HEK293 (cell line): ENCODE results near the gene GSTT4.

Experiments
- YY1 ChIP-seq: fragments of 450-650 bp; formaldehyde crosslinking; IDR thresholded peaks from 2 replicates; pipeline ENCODE4 v1.5.1; 2018; ENCODE audit warnings: missing biosample characterization, missing genetic modification characterization
- ZBTB7A ChIP-seq: fragments of 450-650 bp; formaldehyde crosslinking; IDR thresholded peaks from 2 replicates; pipeline ENCODE4 v1.5.1; 2016; ENCODE audit warnings: low read depth, missing biosample characterization, missing genetic modification characterization
- TF ChIP-seq, protein P1 (sequence below): fragments of 450-650 bp; formaldehyde crosslinking; IDR thresholded peaks from 2 replicates; pipeline ENCODE4 v1.5.1; 2016; ENCODE audit warnings: missing biosample characterization, missing genetic modification characterization
- TF ChIP-seq, protein P2 (sequence below): fragments of 450-650 bp; formaldehyde crosslinking; IDR thresholded peaks from 2 replicates; pipeline ENCODE4 v1.5.1; 2016; ENCODE audit warnings: missing biosample characterization, missing genetic modification characterization

DNA sequence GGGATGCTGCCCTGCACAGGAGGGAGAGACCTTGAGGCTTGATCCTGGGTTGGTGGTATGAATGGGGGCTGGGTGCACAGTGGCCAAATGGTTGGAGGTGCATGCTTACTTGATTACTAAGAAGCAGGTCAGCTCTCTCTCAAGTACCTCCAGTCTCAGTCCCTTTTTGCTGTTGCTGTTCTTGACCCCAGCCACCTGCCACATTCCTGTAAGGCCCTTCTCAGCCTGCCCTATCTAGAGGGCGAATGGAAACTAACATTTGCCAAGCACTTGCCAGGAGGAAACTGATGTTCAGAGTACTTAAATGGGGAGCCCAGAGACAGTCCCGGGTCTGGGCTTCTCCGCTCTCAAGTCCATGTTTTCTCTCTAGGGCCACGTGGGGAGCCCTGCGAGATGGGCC lies 45.8 kb upstream of the GSTT4 start:
- TF ChIP-seq YY1 (no peak), ZBTB7A (tag by site-specific recombination) (no peak)
- TF ChIP-seq, protein P1, sequence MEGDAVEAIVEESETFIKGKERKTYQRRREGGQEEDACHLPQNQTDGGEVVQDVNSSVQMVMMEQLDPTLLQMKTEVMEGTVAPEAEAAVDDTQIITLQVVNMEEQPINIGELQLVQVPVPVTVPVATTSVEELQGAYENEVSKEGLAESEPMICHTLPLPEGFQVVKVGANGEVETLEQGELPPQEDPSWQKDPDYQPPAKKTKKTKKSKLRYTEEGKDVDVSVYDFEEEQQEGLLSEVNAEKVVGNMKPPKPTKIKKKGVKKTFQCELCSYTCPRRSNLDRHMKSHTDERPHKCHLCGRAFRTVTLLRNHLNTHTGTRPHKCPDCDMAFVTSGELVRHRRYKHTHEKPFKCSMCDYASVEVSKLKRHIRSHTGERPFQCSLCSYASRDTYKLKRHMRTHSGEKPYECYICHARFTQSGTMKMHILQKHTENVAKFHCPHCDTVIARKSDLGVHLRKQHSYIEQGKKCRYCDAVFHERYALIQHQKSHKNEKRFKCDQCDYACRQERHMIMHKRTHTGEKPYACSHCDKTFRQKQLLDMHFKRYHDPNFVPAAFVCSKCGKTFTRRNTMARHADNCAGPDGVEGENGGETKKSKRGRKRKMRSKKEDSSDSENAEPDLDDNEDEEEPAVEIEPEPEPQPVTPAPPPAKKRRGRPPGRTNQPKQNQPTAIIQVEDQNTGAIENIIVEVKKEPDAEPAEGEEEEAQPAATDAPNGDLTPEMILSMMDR: no peak
- TF ChIP-seq, protein P2, sequence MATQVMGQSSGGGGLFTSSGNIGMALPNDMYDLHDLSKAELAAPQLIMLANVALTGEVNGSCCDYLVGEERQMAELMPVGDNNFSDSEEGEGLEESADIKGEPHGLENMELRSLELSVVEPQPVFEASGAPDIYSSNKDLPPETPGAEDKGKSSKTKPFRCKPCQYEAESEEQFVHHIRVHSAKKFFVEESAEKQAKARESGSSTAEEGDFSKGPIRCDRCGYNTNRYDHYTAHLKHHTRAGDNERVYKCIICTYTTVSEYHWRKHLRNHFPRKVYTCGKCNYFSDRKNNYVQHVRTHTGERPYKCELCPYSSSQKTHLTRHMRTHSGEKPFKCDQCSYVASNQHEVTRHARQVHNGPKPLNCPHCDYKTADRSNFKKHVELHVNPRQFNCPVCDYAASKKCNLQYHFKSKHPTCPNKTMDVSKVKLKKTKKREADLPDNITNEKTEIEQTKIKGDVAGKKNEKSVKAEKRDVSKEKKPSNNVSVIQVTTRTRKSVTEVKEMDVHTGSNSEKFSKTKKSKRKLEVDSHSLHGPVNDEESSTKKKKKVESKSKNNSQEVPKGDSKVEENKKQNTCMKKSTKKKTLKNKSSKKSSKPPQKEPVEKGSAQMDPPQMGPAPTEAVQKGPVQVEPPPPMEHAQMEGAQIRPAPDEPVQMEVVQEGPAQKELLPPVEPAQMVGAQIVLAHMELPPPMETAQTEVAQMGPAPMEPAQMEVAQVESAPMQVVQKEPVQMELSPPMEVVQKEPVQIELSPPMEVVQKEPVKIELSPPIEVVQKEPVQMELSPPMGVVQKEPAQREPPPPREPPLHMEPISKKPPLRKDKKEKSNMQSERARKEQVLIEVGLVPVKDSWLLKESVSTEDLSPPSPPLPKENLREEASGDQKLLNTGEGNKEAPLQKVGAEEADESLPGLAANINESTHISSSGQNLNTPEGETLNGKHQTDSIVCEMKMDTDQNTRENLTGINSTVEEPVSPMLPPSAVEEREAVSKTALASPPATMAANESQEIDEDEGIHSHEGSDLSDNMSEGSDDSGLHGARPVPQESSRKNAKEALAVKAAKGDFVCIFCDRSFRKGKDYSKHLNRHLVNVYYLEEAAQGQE (tag by site-specific recombination): no peak
